ENCODE measurements around the gene PLEKHM2.

PLEKHM2 gene

GRCh38 chr1:15770313-15770962, 86.3 kb downstream of the PLEKHM2 start:
- no peak for DNase-seq (ENCODE audit: low read depth in 2 of 2)
- no peak for TF ChIP-seq CTCF (IDR thresholded peaks at IDR 0.05; ENCODE audit: low read depth, low read length)

GRCh38 chr1:15771836-15772515, 87.9 kb downstream of the PLEKHM2 start:
- no peak for DNase-seq (ENCODE audit: low read depth in 2 of 2)
- H3K4me3 ChIP-seq (replicated peaks in 1 of 2; ENCODE audit: low read depth in 2 of 2, low read length in 2 of 2): no peak overlapping the region
- no peak for TF ChIP-seq CTCF (IDR thresholded peaks at IDR 0.05; ENCODE audit: low read depth, low read length)

More at GRCh38 chr1:15770313-15770962, 86.3 kb downstream of the PLEKHM2 start:
- no peak overlapping the region for H3K4me3 ChIP-seq (replicated peaks in 1 of 2; ENCODE audit: low read depth in 2 of 2, low read length in 2 of 2)

- no peak overlapping the region for H3K4me3 ChIP-seq (replicated peaks in 1 of 2; ENCODE audit: low read depth in 2 of 2, low read length in 2 of 2)
- no peak for TF ChIP-seq CTCF (IDR thresholded peaks at IDR 0.05; ENCODE audit: low read depth, low read length)
- no peak for DNase-seq (ENCODE audit: low read depth in 2 of 2)
These were observed 91.6 kb downstream of the PLEKHM2 start for GRCh38 chr1:15775706-15776105.

- TF ChIP-seq CTCF (IDR thresholded peaks at IDR 0.05; ENCODE audit: low read depth, low read length): no peak
- DNase-seq (ENCODE audit: low read depth in 2 of 2): no peak
- H3K4me3 ChIP-seq (replicated peaks in 1 of 2; ENCODE audit: low read depth in 2 of 2, low read length in 2 of 2): no peak overlapping the region
These were observed 94.0 kb downstream of the PLEKHM2 start for GRCh38 chr1:15777909-15778707.
